H9 (cell line): ENCODE measurements around the gene PCDHGC5. TPM values are rescaled to one million over a fixed set of nuclear protein-coding genes. Genes with fewer than 3 reads are reported as not detected.
A peak's percentile ranks its signal among the peaks of the same experiment; 100 is the strongest.

Experiments used
- DNase-seq: peaks from one replicate; pipeline ENCODE4 v3.0.0-alpha.2; 2017
- H2AFZ ChIP-seq: one replicate; pipeline ENCODE4 v1.6.1; 2013; ENCODE audit warnings: mild to moderate bottlenecking, low read length, control low read depth, moderate library complexity
- H2AK5ac ChIP-seq: 2 replicates; pipeline ENCODE4 v1.6.1; 2013; ENCODE audit warnings: low read length, control low read depth, mixed read lengths; ENCODE audit not compliant: insufficient read length
- H2BK120ac ChIP-seq: one replicate; pipeline ENCODE4 v1.6.1; 2013; ENCODE audit warnings: low read depth, mild to moderate bottlenecking, low read length, control low read depth, inconsistent platforms; ENCODE audit not compliant: poor library complexity, severe bottlenecking
- H2BK12ac ChIP-seq: 2 replicates; pipeline ENCODE4 v1.6.1; 2013; ENCODE audit warnings: low read length, control low read depth, mixed read lengths, low read depth; ENCODE audit not compliant: insufficient read length
- H2BK15ac ChIP-seq: 2 replicates; pipeline ENCODE4 v1.6.1; 2013; ENCODE audit warnings: low read depth, low read length, control low read depth
- H2BK20ac ChIP-seq: one replicate; pipeline ENCODE4 v1.6.1; 2013; ENCODE audit warnings: low read depth, mild to moderate bottlenecking, low read length, control low read depth, inconsistent platforms; ENCODE audit not compliant: poor library complexity, severe bottlenecking
- H2BK5ac ChIP-seq: 2 replicates; pipeline ENCODE4 v1.6.1; 2013; ENCODE audit warnings: low read length, control low read depth, mixed read lengths; ENCODE audit not compliant: insufficient read length
- H3K14ac ChIP-seq: 2 replicates; pipeline ENCODE4 v1.6.1; 2013; ENCODE audit warnings: low read length, control low read depth; ENCODE audit not compliant: insufficient read depth
- H3K18ac ChIP-seq: 2 replicates; pipeline ENCODE4 v1.6.1; 2013; ENCODE audit warnings: low read depth, mild to moderate bottlenecking, mixed read lengths, low read length, control low read depth; ENCODE audit not compliant: insufficient read length
- H3K23ac ChIP-seq: 2 replicates; pipeline ENCODE4 v1.6.1; 2013; ENCODE audit warnings: low read length, control low read depth, mixed read lengths, low read depth; ENCODE audit not compliant: insufficient read length
- H3K23me2 ChIP-seq: 2 replicates; pipeline ENCODE4 v1.6.1; 2013; ENCODE audit warnings: low read depth, mild to moderate bottlenecking, mixed read lengths, low read length, control low read depth; ENCODE audit not compliant: insufficient read length, poor library complexity, severe bottlenecking
- H3K27ac ChIP-seq: 2 replicates; pipeline ENCODE4 v1.5.1; 2013; ENCODE audit warnings: low read length, control low read depth, mixed read lengths, low read depth; ENCODE audit not compliant: insufficient read length
- H3K27me3 ChIP-seq: 2 replicates; pipeline ENCODE4 v1.6.1; 2013; ENCODE audit warnings: low read length, control low read depth, inconsistent platforms; ENCODE audit not compliant: insufficient read depth
- H3K4ac ChIP-seq: 2 replicates; pipeline ENCODE4 v1.6.1; 2013; ENCODE audit warnings: low read depth, mild to moderate bottlenecking, control low read depth, inconsistent platforms, low read length, moderate library complexity
- H3K4me1 ChIP-seq: 2 replicates; pipeline ENCODE4 v1.6.1; 2013; ENCODE audit warnings: low read length, control low read depth, inconsistent platforms; ENCODE audit not compliant: insufficient read depth
- H3K4me2 ChIP-seq: 2 replicates; pipeline ENCODE4 v1.6.1; 2013; ENCODE audit warnings: low read length, control low read depth, mixed read lengths; ENCODE audit not compliant: insufficient read length, insufficient read depth
- H3K56ac ChIP-seq: 2 replicates; pipeline ENCODE4 v1.6.1; 2013; ENCODE audit warnings: low read depth, mild to moderate bottlenecking, mixed read lengths, low read length, control low read depth; ENCODE audit not compliant: insufficient read length
- H3K79me1 ChIP-seq: 2 replicates; pipeline ENCODE4 v1.6.1; 2013; ENCODE audit warnings: low read depth, mild to moderate bottlenecking, moderate library complexity, low read length, control low read depth, inconsistent platforms; ENCODE audit not compliant: insufficient read depth, poor library complexity, severe bottlenecking
- H3K79me2 ChIP-seq: 2 replicates; pipeline ENCODE4 v1.6.1; 2013; ENCODE audit warnings: low read length, control low read depth, inconsistent platforms; ENCODE audit not compliant: insufficient read depth
- H3K9ac ChIP-seq: 2 replicates; pipeline ENCODE4 v1.6.1; 2013; ENCODE audit warnings: low read length, control low read depth, mixed read lengths; ENCODE audit not compliant: insufficient read length; ENCODE audit errors: extremely low read depth
- H3K9me3 ChIP-seq: one replicate; pipeline ENCODE4 v1.6.1; 2013; ENCODE audit warnings: low read depth, low read length, inconsistent platforms; ENCODE audit not compliant: control insufficient read depth
- H3T11ph ChIP-seq: one replicate; pipeline ENCODE4 v1.6.1; 2013; ENCODE audit warnings: mild to moderate bottlenecking, low read length, control low read depth, inconsistent platforms
- H4K20me1 ChIP-seq: one replicate; pipeline ENCODE4 v1.6.1; 2013; ENCODE audit not compliant: control insufficient read depth, insufficient read length, insufficient read depth
- H4K5ac ChIP-seq: 2 replicates; pipeline ENCODE4 v1.6.1; 2013; ENCODE audit warnings: low read depth, mild to moderate bottlenecking, mixed read lengths, low read length, control low read depth; ENCODE audit not compliant: insufficient read length
- H4K8ac ChIP-seq: replicated peaks from 2 replicates; pipeline ENCODE4 v1.6.1; 2013; ENCODE audit warnings: low read length, control low read depth, mixed read lengths, low read depth; ENCODE audit not compliant: insufficient read length
- H4K91ac ChIP-seq: 2 replicates; pipeline ENCODE4 v1.6.1; 2013; ENCODE audit warnings: low read depth, mild to moderate bottlenecking, moderate library complexity, mixed read lengths, low read length, control low read depth; ENCODE audit not compliant: insufficient read length
- H3K27ac Mint-ChIP-seq, 3 experiments: 2 replicates in 2 of 3; 3 replicates in 1 of 3; pipeline ENCODE4 v1.8.0; 2020 to 2021; ENCODE audit warnings: mixed read lengths in 3 of 3, mild to moderate bottlenecking in 1 of 3, moderate library complexity in 1 of 3
- H3K27me3 Mint-ChIP-seq: 2 replicates; pipeline ENCODE4 v1.8.0; 2021; ENCODE audit warnings: low read depth, mild to moderate bottlenecking, moderate library complexity, mixed read lengths
- H3K36me3 Mint-ChIP-seq, 3 experiments: 2 replicates in 2 of 3; 3 replicates in 1 of 3; pipeline ENCODE4 v1.8.0; 2020 to 2021; ENCODE audit warnings: low read depth in 3 of 3, mixed read lengths in 3 of 3; ENCODE audit not compliant: insufficient read depth in 1 of 3
- H3K4me1 Mint-ChIP-seq, 2 experiments: 2 replicates each; pipeline ENCODE4 v1.8.0; 2020; ENCODE audit warnings: mixed read lengths in 2 of 2
- H3K4me3 Mint-ChIP-seq, 2 experiments: 2 replicates in 1 of 2; 3 replicates in 1 of 2; pipeline ENCODE4 v1.8.0; 2020 to 2021; ENCODE audit warnings: mild to moderate bottlenecking in 2 of 2, mixed read lengths in 2 of 2, moderate library complexity in 1 of 2
- H3K9me3 Mint-ChIP-seq, 2 experiments: 2 replicates in 1 of 2; 3 replicates in 1 of 2; pipeline ENCODE4 v1.8.0; 2020; ENCODE audit warnings: mild to moderate bottlenecking in 2 of 2, mixed read lengths in 2 of 2, moderate library complexity in 1 of 2
- CTCF ChIP-seq: fragments of 200-600 bp; sonication (generic); conservative IDR thresholded peaks from 3 replicates; pipeline ENCODE4 v1.8.0; 2021; ENCODE audit warnings: antibody characterized with exemption, mild to moderate bottlenecking
- WGBS: extraction: QIAGEN DNeasy Blood & Tissue Kit; methylation state at CpG from one replicate; pipeline ENCODE4 v1.1.7; 2013; ENCODE audit warnings: missing lambda C conversion rate, low lambda C conversion rate, mixed read lengths; ENCODE audit not compliant: insufficient read length; ENCODE audit errors: extremely low coverage; 5-methylcytosine and 5-hydroxymethylcytosine counted together
- total RNA-seq: library from RNA; stranded (reverse); gene quantifications from 2 replicates; pipeline ENCODE4 v1.2.1, GENCODE V29; 2021

PCDHGC5 gene
- total RNA-seq, 1 experiment from 2014 or later, result 0.66 TPM

- Histone ChIP-seq H4K91ac (no peak overlapping the region), H3K4me1 (peaks cover 14% of the 10 kb centered on the region), H3K79me1 (no peaks in the 10 kb centered on the region), H3K9ac (no peak overlapping the region), H2AFZ (no peak overlapping the region), H2BK5ac (no peak overlapping the region), H2BK12ac (no peak overlapping the region), H4K8ac (no peak overlapping the region), H3K18ac (no peak overlapping the region), H3K27me3 (peaks cover 4% of the 10 kb centered on the region; the same call in 1 of the 2 replicates), H3K9me3 (no peaks in the 10 kb centered on the region), H2BK20ac (no peak overlapping the region), H2BK15ac (no peak overlapping the region), H3T11ph (no peak overlapping the region), H3K4ac (no peak overlapping the region), H4K20me1 (no peaks in the 10 kb centered on the region), H3K79me2 (no peaks in the 10 kb centered on the region), H3K27ac (no peak overlapping the region), H3K4me2 (peak overlapping the region; percentile 38), H3K56ac (no peak overlapping the region), H3K23me2 (peaks cover 14% of the 10 kb centered on the region), H3K23ac (no peak overlapping the region), H2AK5ac (no peak overlapping the region), H2BK120ac (no peak overlapping the region), H3K14ac (0 out of 2 replicates have a peak overlapping the region, but pooled peaks have one; percentile 30), H4K5ac (no peak overlapping the region)
- WGBS, result no CpG with 5 or more reads among the region's 22 CpGs
- H3K9me3 Mint-ChIP-seq, result no peaks in the 10 kb centered on the region
- DNase-seq, result peak; percentile 75
- H3K4me3 Mint-ChIP-seq, result peak overlapping the region; percentile 41 to 71
- H3K4me1 Mint-ChIP-seq, result peaks cover 27 to 28% of the 10 kb centered on the region in 2 experiments
- no peak for TF ChIP-seq CTCF
- H3K36me3 Mint-ChIP-seq, result peaks cover 8 to 18% (median 18%) of the 10 kb centered on the region in 3 experiments; a peak in 6 of 7 replicates
- H3K27ac Mint-ChIP-seq, result peak overlapping the region; percentile 71 to 82 (median 82); a peak in 6 of 7 replicates
- peaks cover 2% of the 10 kb centered on the region; the same call in 1 of the 2 replicates for H3K27me3 Mint-ChIP-seq
Measured at GRCh38 chr5:141494761-141495452, 6.0 kb downstream of the PCDHGC5 start.
